Cardiac septum (tissue), 1 donor: Measurements from ENCODE around the gene VDAC1. TPM values are rescaled to one million over a fixed set of nuclear protein-coding genes. Genes with fewer than 3 reads are reported as not detected.
"Not testable (repeated sequence)": the region's sequence is repeated elsewhere in the genome, so short reads cannot be mapped to it uniquely, and the experiment has no call there.

Source experiments
- DNase-seq: peaks from one replicate; pipeline ENCODE4 v3.0.0-alpha.2; 2020; ENCODE audit warnings: low spot score
- intact Hi-C: fragments of 100-400 bp; cut with DNase I; formaldehyde crosslinking; loops from one replicate; pipeline ENCODE4 v1.14.0; 2022
- total RNA-seq: library from RNA; stranded (reverse); fragmentation: NEBNext Ultra II Directional; extraction: Animal tissue kit (Norgen Biotek cat#: 25700); gene quantifications from one replicate; pipeline ENCODE4 v1.2.1, GENCODE V29; 2021
- donor health status: DM: no; HTN: no; CAD: no.

The VDAC1 gene
- total RNA-seq, 1 donor from 2014 or later: 429 TPM

- intact Hi-C loops: no loop called here
- DNase-seq: no peak
These were observed 27.5 kb downstream of the VDAC1 start for GRCh38 chr5:133977161-133977787.

DNA sequence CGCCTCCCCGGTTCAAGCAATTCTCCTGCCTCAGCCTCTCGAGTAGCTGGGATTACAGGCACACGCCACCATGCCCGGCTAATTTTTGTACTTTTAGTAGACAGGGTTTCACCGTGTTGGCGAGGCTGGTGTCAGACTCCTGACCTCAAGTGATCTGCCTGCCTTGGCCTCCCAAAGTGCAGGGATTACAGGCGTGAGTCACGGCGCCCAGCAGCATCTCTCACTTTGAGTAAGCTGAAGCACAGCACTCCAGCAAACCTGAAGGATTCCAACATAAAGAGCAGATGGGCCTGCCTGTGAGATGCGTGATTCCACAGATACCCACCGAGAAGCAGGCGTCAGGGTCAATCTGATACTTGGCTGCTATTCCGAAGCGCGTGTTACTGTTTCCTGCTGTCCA lies 29.2 kb downstream of the VDAC1 start:
- DNase-seq, intact Hi-C loops: not testable (repeated sequence)

GRCh38 chr5:133974142-133974541 lies 30.6 kb downstream of the VDAC1 start:
- intact Hi-C loops: no loop called here
- no peak for DNase-seq

DNA sequence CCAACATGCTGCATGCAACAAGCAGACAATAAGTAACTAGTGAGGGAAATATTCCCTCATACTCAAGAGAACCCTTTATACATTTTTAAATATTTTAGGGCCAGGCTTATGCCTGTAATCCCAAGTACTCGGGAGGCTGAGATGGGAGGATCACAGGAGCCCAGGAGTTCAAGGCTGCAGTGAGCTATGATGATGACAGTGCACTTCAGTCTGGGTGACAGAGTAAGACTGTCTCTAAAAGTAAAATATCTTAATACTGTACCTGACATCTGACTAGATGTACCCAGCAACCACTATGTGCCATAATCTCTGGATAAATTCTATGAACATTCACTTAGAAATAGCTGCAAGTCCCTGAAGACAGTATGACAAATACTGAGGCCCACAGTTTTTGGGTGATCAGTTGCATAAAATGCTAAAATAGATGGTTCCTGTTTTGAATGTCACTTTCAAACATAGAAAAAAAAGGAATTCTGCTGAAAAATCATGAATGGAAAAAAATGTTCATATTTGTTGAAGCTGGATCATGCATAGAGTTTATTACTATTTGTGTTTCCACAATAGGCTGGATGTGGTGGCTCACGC lies 34.4 kb downstream of the VDAC1 start:
- no peak for DNase-seq
- intact Hi-C loops: no loop called here

- intact Hi-C loops: no loop called here
- no peak for DNase-seq
These were observed 35.0 kb downstream of the VDAC1 start for GRCh38 chr5:133969654-133970324.

GRCh38 chr5:133968204-133968980 lies 36.4 kb downstream of the VDAC1 start, which contains the start of gene C5orf15:
TSS of gene C5orf15 (minus strand) at chr5:133968625. CDS start at chr5:133968584, 41 bp downstream.
- intact Hi-C loops: loop anchor here (1.0 kb wide), 2 partner anchors 15 to 37 kb away; no protein-coding TSS in a partner anchor
- peak; percentile 98 for DNase-seq

GRCh38 chr5:133967698-133968203 lies 37.0 kb downstream of the VDAC1 start:
- intact Hi-C loops: loop anchor here (1.0 kb wide), 2 partner anchors 14 to 38 kb away; no protein-coding TSS in a partner anchor
- no peak for DNase-seq

GRCh38 chr5:133967124-133967523 lies 37.7 kb downstream of the VDAC1 start:
- intact Hi-C loops: no loop called here
- no peak for DNase-seq

DNA sequence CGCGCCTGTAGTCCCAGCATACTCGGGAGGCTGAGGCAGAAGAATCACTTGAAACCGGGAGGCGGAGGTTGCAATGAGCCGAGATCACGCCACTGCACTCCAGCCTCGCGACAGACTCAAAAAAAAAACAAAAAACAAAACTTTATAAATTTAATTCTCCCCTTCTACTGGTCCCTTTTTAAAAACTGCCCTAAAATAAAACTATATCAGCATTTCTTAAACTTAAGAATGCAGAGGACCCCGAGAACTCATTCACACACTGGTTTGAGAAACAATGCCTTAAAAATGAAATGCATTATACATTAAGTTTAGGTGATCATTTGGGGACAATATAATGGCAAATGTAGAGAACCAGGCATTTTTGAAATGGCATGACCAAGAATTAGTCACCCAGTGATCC lies 38.7 kb downstream of the VDAC1 start:
- no peak for DNase-seq
- intact Hi-C loops: no loop called here

- intact Hi-C loops: no loop called here
- DNase-seq: no peak
These were observed 41.2 kb downstream of the VDAC1 start for GRCh38 chr5:133963493-133964128.

DNA sequence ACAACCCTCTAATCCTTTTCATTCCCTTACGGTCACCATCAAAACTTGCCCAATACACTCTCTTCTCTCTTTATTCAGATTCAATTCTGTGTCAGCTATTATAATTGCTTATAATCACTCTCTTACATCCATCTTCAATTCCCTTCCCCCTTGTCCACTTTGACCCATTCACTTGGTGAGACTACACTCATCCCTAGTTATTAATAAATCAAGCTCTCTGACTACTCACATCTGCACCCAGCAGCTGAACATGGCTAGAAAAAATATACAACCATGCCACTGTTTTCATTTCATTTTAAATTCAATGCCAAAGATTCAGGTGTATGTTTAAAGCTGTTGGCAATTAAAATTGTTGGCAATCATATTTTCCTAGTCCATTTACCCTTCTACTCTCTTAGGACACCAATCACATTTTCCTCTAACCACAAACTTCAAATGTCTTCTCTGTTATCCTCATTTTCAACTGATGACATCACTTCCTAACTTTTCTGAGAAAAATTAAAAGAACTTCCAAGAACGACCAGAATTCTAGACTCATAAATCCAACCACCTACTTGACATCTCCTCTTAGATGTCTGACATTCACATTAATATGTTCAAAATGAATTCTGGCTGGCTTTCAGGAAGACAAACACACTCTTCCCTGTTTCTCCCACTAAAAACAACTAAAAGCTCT lies 41.8 kb downstream of the VDAC1 start:
- DNase-seq: no peak
- intact Hi-C loops: no loop called here

DNA sequence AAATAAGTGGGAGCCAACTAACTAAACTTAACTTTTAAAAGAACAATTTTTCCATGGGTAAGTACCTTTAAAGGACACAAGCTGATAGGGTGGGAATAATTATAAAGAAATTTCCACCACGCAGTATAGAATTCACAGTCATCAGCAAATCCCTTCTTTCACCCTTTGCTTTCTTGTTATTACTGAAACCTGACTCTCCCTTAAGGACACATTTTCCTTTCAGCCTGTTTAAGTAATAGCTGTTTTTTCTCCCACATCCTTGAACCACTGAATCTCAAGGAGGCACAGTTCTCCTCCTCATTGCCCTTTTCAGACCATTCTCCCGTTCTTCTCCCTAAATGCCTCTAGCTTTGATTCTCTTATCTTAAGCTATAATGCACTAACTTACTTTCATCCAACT lies 42.6 kb downstream of the VDAC1 start:
- DNase-seq: no peak
- intact Hi-C loops: no loop called here

DNA sequence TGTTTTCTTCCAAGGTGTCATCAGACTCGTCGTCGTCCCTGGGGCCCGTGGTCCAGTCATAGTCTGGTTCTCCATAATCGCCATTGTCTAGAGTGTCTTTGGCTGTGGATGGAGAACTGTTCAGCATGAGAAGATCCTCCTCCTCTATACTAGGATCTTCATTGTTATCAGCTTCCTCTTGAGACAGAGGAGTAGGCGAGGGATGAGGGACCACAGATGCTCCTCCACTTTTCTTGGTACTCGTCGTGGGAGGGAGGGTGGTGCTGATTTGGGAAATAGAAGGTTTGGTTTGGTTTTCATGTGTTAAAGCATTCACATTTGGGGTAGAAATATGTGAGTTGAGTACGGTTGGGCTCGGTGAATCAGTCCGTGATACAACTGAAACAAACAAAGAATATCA lies 45.1 kb downstream of the VDAC1 start:
- no peak for DNase-seq
- intact Hi-C loops: no loop called here

GRCh38 chr5:133957591-133957990 lies 47.2 kb downstream of the VDAC1 start:
- intact Hi-C loops: no loop called here
- DNase-seq: no peak

DNA sequence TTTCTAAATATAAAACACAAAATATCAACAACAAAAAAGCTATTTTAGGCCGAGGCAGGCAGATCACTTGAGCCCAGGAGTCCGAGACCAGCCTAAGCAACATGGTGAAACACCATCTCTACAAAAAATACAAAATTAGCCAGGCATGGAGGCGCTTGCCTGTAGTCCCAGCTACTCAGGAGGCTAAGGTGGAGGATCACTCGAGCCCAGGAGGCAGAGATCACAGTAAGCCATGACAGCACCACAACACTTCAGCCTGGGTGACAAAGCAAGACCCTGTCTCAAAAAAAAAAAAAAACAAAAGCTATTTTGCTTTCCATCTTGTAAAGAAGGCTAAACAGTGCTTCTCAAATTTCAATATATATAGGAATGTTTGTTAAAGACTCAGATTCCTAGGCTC lies 47.7 kb downstream of the VDAC1 start:
- intact Hi-C loops: no loop called here
- no peak for DNase-seq

GRCh38 chr5:133956196-133956595 lies 48.6 kb downstream of the VDAC1 start:
- intact Hi-C loops: not testable (repeated sequence)

DNA sequence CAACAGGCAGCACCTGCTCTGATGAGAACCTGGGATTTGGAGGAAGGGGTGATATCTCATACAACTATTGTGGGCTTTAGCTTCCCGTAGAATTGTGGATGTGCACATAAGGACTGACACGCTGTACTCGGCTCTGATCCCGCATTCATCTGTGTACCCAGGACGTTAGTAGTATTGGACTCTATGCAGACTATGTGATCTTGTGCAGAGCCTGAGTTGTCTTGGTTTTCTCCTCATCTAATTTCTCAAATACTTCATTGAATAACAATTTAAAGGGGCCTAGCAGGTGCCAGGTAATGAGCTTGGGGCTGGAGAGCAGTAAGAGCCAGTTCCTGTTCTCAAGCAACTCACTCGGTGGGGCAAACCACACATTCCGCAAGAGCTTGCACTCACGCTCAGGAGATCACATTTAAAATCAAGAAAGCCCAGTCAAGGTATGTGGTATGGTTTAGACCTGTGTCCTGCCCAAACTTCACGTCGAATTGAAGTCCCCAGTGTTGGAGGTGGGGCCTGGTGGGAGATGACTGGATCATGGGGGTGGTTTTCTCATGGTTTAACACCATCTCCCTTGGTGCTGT lies 51.1 kb downstream of the VDAC1 start:
- DNase-seq: no peak
- intact Hi-C loops: loop anchor here (1.0 to 5.0 kb wide), 2 partner anchors 15 to 49 kb away; partner anchors contain the start of genes C5orf15 and VDAC1

More at GRCh38 chr5:133956196-133956595, 48.6 kb downstream of the VDAC1 start:
- not testable (repeated sequence) for DNase-seq
